Keratinocyte (primary cell): ENCODE data around the gene STARD3. TPM values are rescaled to one million over a fixed set of nuclear protein-coding genes. Genes with fewer than 3 reads are reported as not detected.

Source experiments
- DNase-seq: peaks from one replicate; pipeline ENCODE4 v3.0.0-alpha.2; 2011; ENCODE audit warnings: low read depth, missing footprints, low spot score
- FAIRE-seq: peaks from 2 replicates; lab custom pipeline; 2011; peaks lifted over from hg19 to GRCh38; lab: Jason Lieb, UNC
- H2AFZ ChIP-seq: 2 replicates; pipeline ENCODE4 v1.6.0; 2012; ENCODE audit warnings: low read length, control low read depth, inconsistent platforms; ENCODE audit not compliant: control insufficient read depth
- H3K27ac ChIP-seq: 2 replicates; pipeline ENCODE4 v1.5.1; 2011; ENCODE audit warnings: low read length; ENCODE audit not compliant: control insufficient read depth, insufficient read depth
- H3K27me3 ChIP-seq: 3 replicates; pipeline ENCODE4 v1.6.0; 2011; ENCODE audit warnings: low read length; ENCODE audit not compliant: control insufficient read depth, insufficient read depth; ENCODE audit errors: extremely low read depth
- H3K36me3 ChIP-seq, 2 experiments: 2 replicates in 1 of 2; 3 replicates in 1 of 2; pipeline ENCODE4 v1.5.1; 2011; ENCODE audit warnings: low read length in 2 of 2, mild to moderate bottlenecking in 1 of 2; ENCODE audit not compliant: control insufficient read depth in 2 of 2, insufficient read depth in 2 of 2; ENCODE audit errors: extremely low read depth in 1 of 2
- H3K4me1 ChIP-seq: 3 replicates; pipeline ENCODE4 v1.5.1; 2011; ENCODE audit warnings: low read length; ENCODE audit not compliant: control insufficient read depth, insufficient read depth; ENCODE audit errors: extremely low read depth
- H3K4me2 ChIP-seq: 3 replicates; pipeline ENCODE4 v1.6.0; 2011; ENCODE audit warnings: low read depth, low read length; ENCODE audit not compliant: control insufficient read depth, insufficient read depth; ENCODE audit errors: extremely low read depth
- H3K4me3 ChIP-seq, 3 experiments: fragments of 200-600 bp in 1 of 3; sonication (generic) in 1 of 3; 2 replicates in 2 of 3; 3 replicates in 1 of 3; pipeline ENCODE4 v1.5.1; 2011 to 2016; ENCODE audit warnings: low read length in 3 of 3, mild to moderate bottlenecking in 3 of 3, control low read depth in 2 of 3, inconsistent platforms in 1 of 3, low read depth in 1 of 3, mixed read lengths in 1 of 3, mixed run types in 1 of 3, moderate library complexity in 1 of 3; ENCODE audit not compliant: control insufficient read depth in 2 of 3, insufficient read depth in 2 of 3; ENCODE audit errors: extremely low read depth in 1 of 3
- H3K79me2 ChIP-seq: 2 replicates; pipeline ENCODE4 v1.6.0; 2012; ENCODE audit warnings: low read length; ENCODE audit not compliant: control insufficient read depth, insufficient read depth
- H3K9ac ChIP-seq: 3 replicates; pipeline ENCODE4 v1.6.0; 2011; ENCODE audit warnings: low read length; ENCODE audit not compliant: control insufficient read depth, insufficient read depth; ENCODE audit errors: extremely low read depth
- H3K9me1 ChIP-seq: 3 replicates; pipeline ENCODE4 v1.6.0; 2011; ENCODE audit warnings: low read length; ENCODE audit not compliant: control insufficient read depth, insufficient read depth; ENCODE audit errors: extremely low read depth
- H3K9me3 ChIP-seq: 2 replicates; pipeline ENCODE4 v1.5.1; 2012; ENCODE audit warnings: low read depth, low read length; ENCODE audit not compliant: control insufficient read depth
- H4K20me1 ChIP-seq: 3 replicates; pipeline ENCODE4 v1.6.0; 2011; ENCODE audit warnings: low read length; ENCODE audit not compliant: control insufficient read depth, insufficient read depth; ENCODE audit errors: extremely low read depth
- EZH2 ChIP-seq: IDR thresholded peaks from one replicate; pipeline ENCODE4 v1.6.1; 2012; ENCODE audit warnings: inconsistent platforms, mild to moderate bottlenecking, low read length, moderate library complexity
- dilution Hi-C: fragments of 300-500 bp; cut with MboI; formaldehyde crosslinking; loops from one replicate; pipeline ENCODE4 v1.7.0; 2020; ENCODE audit warnings: low sequenced_read_pairs; ENCODE audit not compliant: extremely low pct_ligation_motif_present
- polyA plus RNA-seq, 5 experiments: library from polyadenylated mRNA; depleted of rRNA in 3 of 5; stranded (reverse) in 3 of 5; stranded (forward) in 1 of 5; unstranded in 1 of 5; fragments of >200 nt; gene quantifications; 1 replicate in 1 of 5; 2 replicates in 3 of 5; 3 replicates in 1 of 5; pipeline versions ENCODE4 v1.2.1 to v1.2.3, GENCODE V29; 2011 to 2012; ENCODE audit warnings: missing spikeins in 2 of 5, low read depth in 1 of 5, low replicate concordance in 1 of 5
- TF ChIP-seq, protein P1 (sequence below), 3 experiments: IDR thresholded peaks in 1 of 3; conservative IDR thresholded peaks in 1 of 3; optimal IDR thresholded peaks in 1 of 3; 2 replicates in 2 of 3; 3 replicates in 1 of 3; pipeline versions ENCODE3 to v1.5.1; 2011; ENCODE audit warnings: low read length in 3 of 3, mild to moderate bottlenecking in 3 of 3, moderate library complexity in 2 of 3, control low read depth in 1 of 3, inconsistent platforms in 1 of 3; ENCODE audit not compliant: insufficient read depth in 2 of 3; ENCODE audit errors: extremely low read depth in 1 of 3

The STARD3 gene
- polyA plus RNA-seq, 1 donor (not counting 4 experiments of a cell fraction or from before 2014, with no cell fraction given): 29.0 TPM

DNA sequence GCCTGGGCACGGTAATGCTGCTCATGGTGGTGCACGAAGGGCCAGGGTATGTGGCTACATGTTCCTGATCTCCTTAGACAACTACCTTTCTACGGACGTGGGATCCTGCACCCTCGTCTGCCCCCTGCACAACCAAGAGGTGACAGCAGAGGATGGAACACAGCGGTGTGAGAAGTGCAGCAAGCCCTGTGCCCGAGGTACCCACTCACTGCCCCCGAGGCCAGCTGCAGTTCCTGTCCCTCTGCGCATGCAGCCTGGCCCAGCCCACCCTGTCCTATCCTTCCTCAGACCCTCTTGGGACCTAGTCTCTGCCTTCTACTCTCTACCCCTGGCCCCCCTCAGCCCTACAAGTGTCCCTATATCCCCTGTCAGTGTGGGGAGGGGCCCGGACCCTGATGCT is 74.9 kb downstream of the STARD3 start:
- Histone ChIP-seq H3K9me1 (no peaks in the 10 kb centered on the region), H4K20me1 (no peaks in the 10 kb centered on the region), H3K36me3 (peaks cover 19 to 52% of the 10 kb centered on the region in 2 experiments), H3K4me3 (no peak overlapping the region), H3K27ac (no peak overlapping the region), H3K4me1 (peaks cover 9% of the 10 kb centered on the region), H2AFZ (no peak overlapping the region), H3K9ac (no peak overlapping the region), H3K79me2 (no peaks in the 10 kb centered on the region), H3K9me3 (no peaks in the 10 kb centered on the region), H3K27me3 (no peaks in the 10 kb centered on the region), H3K4me2 (no peak overlapping the region)
- no peak for TF ChIP-seq EZH2
- TF ChIP-seq, protein P1, sequence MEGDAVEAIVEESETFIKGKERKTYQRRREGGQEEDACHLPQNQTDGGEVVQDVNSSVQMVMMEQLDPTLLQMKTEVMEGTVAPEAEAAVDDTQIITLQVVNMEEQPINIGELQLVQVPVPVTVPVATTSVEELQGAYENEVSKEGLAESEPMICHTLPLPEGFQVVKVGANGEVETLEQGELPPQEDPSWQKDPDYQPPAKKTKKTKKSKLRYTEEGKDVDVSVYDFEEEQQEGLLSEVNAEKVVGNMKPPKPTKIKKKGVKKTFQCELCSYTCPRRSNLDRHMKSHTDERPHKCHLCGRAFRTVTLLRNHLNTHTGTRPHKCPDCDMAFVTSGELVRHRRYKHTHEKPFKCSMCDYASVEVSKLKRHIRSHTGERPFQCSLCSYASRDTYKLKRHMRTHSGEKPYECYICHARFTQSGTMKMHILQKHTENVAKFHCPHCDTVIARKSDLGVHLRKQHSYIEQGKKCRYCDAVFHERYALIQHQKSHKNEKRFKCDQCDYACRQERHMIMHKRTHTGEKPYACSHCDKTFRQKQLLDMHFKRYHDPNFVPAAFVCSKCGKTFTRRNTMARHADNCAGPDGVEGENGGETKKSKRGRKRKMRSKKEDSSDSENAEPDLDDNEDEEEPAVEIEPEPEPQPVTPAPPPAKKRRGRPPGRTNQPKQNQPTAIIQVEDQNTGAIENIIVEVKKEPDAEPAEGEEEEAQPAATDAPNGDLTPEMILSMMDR (optimal IDR thresholded peaks at IDR 0.05 in 1 of 3, IDR thresholded peaks at IDR 0.05 in 1 of 3, conservative IDR thresholded peaks at IDR 0.05 in 1 of 3; ENCODE audit: extremely low read depth in 1 of 3, insufficient read depth in 2 of 3, low read length in 3 of 3): no peak
- DNase-seq (no peak), FAIRE-seq (no peak)
- dilution Hi-C loops: no loop called here

Other genes with a start within 250 kb of the STARD3 start
- 3.5 to 5.8 TPM (median 4.9 TPM) in 3 replicates for gene FBXL20, start 235.5 kb upstream of the STARD3 start, polyA plus RNA-seq
- 26.7 to 31.1 TPM (median 27.1 TPM) in 3 replicates for gene MED1, start 185.9 kb upstream of the STARD3 start, polyA plus RNA-seq
- gene CDK12, start 175.7 kb upstream of the STARD3 start, polyA plus RNA-seq: 25.7 to 26.6 TPM (median 26.2 TPM) in 3 replicates
- not detected in 3 replicates for gene NEUROD2, start 29.2 kb upstream of the STARD3 start, polyA plus RNA-seq
- gene PPP1R1B, start 10.2 kb upstream of the STARD3 start, polyA plus RNA-seq: 0.14 to 0.35 TPM (median 0.18 TPM) in 3 replicates
- 0.06 to 0.26 TPM (median 0.20 TPM) in 3 replicates for gene TCAP, start 28.2 kb downstream of the STARD3 start, polyA plus RNA-seq
- gene PNMT, start 31.3 kb downstream of the STARD3 start, polyA plus RNA-seq: not detected in 3 replicates
- 4.8 to 10.8 TPM (median 5.6 TPM) in 3 replicates for gene PGAP3, start 50.9 kb downstream of the STARD3 start, polyA plus RNA-seq
- gene ERBB2, start 62.9 kb downstream of the STARD3 start, polyA plus RNA-seq: 21.4 to 35.8 TPM (median 26.9 TPM) in 3 replicates
- 38.4 to 59.0 TPM (median 51.8 TPM) in 3 replicates for gene MIEN1, start 93.4 kb downstream of the STARD3 start, polyA plus RNA-seq
- gene GRB7, start 100.8 kb downstream of the STARD3 start, polyA plus RNA-seq: 4.0 to 5.3 TPM (median 4.2 TPM) in 3 replicates
- 0.04 TPM in 1 of 3 replicates, not detected in the others for gene IKZF3, start 227.2 kb downstream of the STARD3 start, polyA plus RNA-seq
- gene ZPBP2, start 231.1 kb downstream of the STARD3 start, polyA plus RNA-seq: not detected in 3 replicates